HTR-8/SVneo (cell line): Measurements from ENCODE around the gene PRDM16.

Experiments used
- DNase-seq: peaks from one replicate; pipeline ENCODE4 v3.0.0; 2011; ENCODE audit warnings: low spot score, mixed read lengths; ENCODE audit not compliant: insufficient read length
- FAIRE-seq: peaks from 2 replicates; lab custom pipeline; 2011; peaks lifted over from hg19 to GRCh38; lab: Jason Lieb, UNC

The PRDM16 gene

GRCh38 chr1:3455670-3456448 is 386.9 kb downstream of the PRDM16 start:
- FAIRE-seq (no peak), DNase-seq (no peak)

GRCh38 chr1:3456449-3456963 is 387.5 kb downstream of the PRDM16 start:
- no peak for DNase-seq
- FAIRE-seq, result no peak

DNA sequence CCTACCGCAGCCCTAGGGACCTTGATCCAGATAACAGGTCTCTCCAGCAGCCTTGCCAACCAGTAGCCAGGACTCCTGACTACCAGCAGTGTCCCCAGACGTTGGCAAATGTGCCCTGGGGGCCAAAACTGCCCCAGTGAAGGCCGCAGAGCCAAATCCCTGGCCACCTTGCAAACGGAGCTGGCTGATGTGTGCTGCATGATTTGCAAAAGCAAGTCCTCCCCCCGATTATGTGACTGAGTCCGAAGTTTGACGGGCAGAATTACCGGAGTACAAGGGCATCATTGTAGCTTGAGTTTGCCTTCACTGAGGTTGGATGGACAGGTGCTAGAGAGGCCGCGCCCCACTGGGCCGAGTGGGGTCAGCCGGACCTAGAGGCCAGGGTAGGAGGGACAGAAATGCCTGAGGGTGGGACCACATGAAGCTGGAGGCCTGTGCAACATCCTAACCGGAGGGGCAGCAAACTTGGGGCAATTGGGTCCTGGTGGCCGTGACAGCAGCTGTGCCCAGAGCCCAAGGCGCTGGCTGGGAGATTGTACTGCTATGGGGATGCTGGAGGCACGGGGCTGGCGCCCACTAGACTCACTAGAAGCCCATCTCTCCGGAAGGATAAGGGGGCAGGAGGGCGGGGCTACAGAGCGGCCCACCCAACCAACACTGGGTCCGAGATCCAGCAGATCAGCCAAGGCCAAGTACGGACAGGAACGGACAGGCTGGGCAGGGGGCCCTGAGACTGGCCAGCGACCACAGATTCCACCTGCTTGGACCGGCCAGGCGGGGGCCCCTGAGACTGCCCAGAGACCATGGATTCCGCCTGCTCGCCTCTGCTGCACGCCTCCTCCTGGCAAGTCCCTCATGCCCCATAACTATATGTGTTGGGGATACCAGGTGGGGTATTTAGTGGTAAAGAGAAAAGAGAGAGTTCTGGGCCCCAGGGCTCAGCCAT is 388.2 kb downstream of the PRDM16 start:
- no peak for FAIRE-seq
- no peak for DNase-seq

- FAIRE-seq, result no peak
- no peak for DNase-seq
These were observed 389.2 kb downstream of the PRDM16 start for GRCh38 chr1:3457910-3458883.

DNA sequence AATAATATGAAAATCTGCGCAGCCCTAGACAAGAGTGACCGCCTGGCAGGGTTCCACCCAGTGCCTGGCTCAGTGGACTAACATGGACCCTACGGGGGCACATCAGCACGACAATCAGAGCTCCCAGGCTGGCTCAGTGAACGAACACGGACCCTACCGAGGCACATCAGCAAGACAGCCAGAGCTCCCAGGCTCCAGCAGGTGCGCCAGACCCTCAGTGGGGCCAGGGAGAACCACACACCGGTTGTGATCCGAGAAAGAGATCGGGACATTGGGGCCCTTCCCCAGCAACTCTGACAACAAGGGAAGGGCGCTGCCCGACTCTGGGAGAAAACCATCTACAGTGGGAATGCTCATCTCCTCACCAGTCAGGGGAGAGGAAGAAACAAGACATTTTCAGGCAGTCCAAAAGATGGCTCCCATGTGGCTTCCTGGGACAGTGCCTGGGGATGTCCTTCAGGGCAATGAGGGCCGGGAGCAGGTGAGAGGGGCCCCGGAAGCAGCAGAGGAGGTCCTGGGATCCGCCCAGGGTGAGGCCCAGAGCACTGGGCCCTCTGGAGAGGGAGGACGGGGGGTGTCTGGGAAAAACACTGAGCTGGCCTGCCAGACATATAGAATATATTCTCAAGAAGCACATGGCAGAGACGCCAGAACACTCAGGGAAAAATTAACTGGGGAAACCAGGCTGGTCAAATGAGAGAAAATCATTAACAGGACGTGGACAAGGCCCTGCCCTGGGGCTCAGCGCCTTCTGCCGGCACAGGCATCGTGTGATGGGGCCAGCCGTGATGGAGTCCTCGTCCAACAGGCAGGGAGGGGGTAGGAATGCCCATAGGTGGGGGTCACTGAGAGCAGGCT is 390.3 kb downstream of the PRDM16 start:
- DNase-seq (no peak), FAIRE-seq (no peak)

- no peak for DNase-seq
- no peak for FAIRE-seq
These were observed 391.1 kb downstream of the PRDM16 start for GRCh38 chr1:3459940-3460671.

- DNase-seq, result peak; percentile 51
- FAIRE-seq, result peak; percentile 81
These were observed 391.7 kb downstream of the PRDM16 start for GRCh38 chr1:3460672-3461131.

GRCh38 chr1:3461238-3461933 is 392.4 kb downstream of the PRDM16 start:
- no peak for FAIRE-seq
- DNase-seq, result no peak

DNA sequence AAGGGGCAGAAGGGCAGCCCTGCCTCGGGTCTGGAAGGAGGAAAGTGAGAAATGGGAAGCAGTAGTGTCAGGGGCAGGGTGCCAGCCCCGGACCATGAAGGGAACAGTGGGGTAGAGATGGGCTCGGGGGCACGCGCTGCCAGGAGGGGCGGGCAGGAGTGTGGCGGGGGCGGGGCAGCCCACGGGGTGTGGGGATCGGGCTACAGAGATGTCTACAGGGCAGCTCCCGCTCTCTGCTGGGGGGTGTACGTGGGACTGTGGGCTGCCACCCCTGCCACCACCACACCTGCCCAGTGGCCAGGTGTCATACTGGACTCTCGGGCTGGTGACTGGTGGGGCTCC is 392.9 kb downstream of the PRDM16 start:
- FAIRE-seq, result no peak
- no peak for DNase-seq

GRCh38 chr1:3462356-3463012 is 393.5 kb downstream of the PRDM16 start:
- no peak for FAIRE-seq
- DNase-seq, result no peak

- no peak for FAIRE-seq
- no peak for DNase-seq
These were observed 394.0 kb downstream of the PRDM16 start for GRCh38 chr1:3463013-3463385.

GRCh38 chr1:3463408-3463863 is 394.4 kb downstream of the PRDM16 start:
- DNase-seq (no peak), FAIRE-seq (no peak)

- DNase-seq (no peak), FAIRE-seq (no peak)
These were observed 395.1 kb downstream of the PRDM16 start for GRCh38 chr1:3463891-3464648.

DNA sequence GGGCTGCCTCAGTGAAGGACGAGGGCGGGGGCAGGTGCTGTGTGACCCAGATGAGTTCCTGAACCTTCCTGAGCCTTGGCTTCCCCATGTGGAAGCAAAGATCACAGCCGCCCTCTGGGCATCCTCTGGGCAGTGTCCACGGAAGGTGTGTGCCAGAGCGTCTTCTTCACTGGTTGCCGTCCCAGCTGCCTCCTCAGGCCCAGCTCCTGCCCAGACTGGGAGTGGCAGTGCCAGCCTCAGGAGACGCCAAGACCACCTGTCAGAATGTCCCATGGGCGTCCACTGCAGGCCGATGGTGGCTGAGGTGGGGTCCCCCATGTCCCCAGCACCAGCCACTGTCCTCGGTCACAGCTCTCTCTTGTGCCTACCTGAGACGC is 395.6 kb downstream of the PRDM16 start:
- DNase-seq (no peak), FAIRE-seq (no peak)

DNA sequence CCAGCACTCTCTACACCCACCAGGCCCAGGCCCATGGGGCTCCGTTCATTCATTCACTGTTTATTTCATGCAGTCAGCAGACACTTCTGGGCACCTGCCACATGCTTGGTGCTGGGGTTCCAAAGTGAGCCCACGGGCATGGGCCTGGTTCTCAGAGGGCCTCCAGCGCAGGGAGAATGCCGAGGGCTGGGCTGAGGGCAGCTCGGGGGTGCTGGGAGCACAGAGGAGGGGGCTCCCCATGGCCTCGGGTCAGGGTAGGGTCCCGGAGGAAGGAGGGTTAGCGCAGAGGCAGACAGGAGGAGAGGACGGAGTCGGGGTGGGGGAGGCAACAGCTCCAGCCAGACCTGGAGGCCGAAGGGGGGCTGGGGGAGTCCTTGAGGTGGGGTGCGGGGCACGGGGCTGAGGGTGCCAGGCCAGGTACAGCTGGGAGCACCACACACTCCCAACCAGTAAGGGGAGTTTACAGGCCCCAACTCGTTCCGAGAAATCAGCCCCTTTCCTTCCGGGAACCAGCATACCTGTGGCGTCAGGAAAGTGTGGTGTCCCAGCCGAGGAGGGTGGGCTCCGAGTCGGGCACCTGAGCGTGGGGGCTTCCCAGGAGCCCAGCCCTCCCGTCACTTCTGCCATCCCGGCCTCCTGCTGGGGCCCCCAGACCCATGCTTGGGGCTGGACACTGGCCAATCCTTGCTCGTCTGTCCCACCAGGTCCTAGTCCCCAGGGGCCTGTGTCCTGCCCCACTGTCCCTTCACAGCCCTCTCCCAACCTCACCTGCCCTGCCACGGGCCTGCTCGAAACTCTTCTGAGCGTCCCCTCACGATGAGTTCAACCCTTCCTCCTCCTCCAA is 396.3 kb downstream of the PRDM16 start:
- FAIRE-seq, result no peak
- no peak for DNase-seq

GRCh38 chr1:3465935-3466321 is 396.9 kb downstream of the PRDM16 start:
- FAIRE-seq (no peak), DNase-seq (no peak)
